Peyer's patch (tissue), 4 donors: ENCODE measurements around the gene TCP11L2.

Experiments
- CTCF ChIP-seq, 6 experiments: fragments of 450-650 bp in 4 of 6; fragments of 200-600 bp in 2 of 6; sonication (generic) in 1 of 6; IDR thresholded peaks; one replicate each; pipeline ENCODE4 v1.5.1; 2017 to 2019; ENCODE audit warnings: antibody characterized with exemption in 6 of 6, mild to moderate bottlenecking in 3 of 6, moderate library complexity in 1 of 6
- POLR2A ChIP-seq, 2 donors: fragments of 450-650 bp; IDR thresholded peaks; one replicate each; pipeline ENCODE4 v1.5.1; 2017; ENCODE audit warnings: antibody characterized with exemption in 2 of 2, mild to moderate bottlenecking in 2 of 2, moderate library complexity in 2 of 2

GRCh38 chr12:106343214-106343528, 40.6 kb downstream of the TCP11L2 start:
- TF ChIP-seq CTCF (IDR thresholded peaks at IDR 0.05), result no peak
- TF ChIP-seq POLR2A (IDR thresholded peaks at IDR 0.05), result no peak
